K562 (cell line): ENCODE measurements around the gene GET4. TPM values are rescaled to one million over a fixed set of nuclear protein-coding genes. Genes with fewer than 3 reads are reported as not detected.

Experiments
- ATAC-seq: fragments of 200-7000 bp; cut with Tn5 transposase; 3 replicates; pipeline ENCODE4 v1.9.1; 2020; ENCODE audit warnings: moderate library complexity
- BruUV-seq: library from RNA; stranded (reverse); fragments of 400-500 nt; replicated peaks from 2 replicates; lab custom pipeline; 2021; lab: Mats Ljungman, UMichigan
- CTCF ChIA-PET: fragments of 300-600 bp; formaldehyde crosslinking; extraction: SDS; loops from one replicate; lab custom pipeline; 2021; ENCODE audit warnings: low intra/inter-chr PET ratio; lab: Yijun Ruan, JAX
- POLR2A ChIA-PET: fragments of 300-600, 350-650 bp; sonication (Branson Sonifier 250); formaldehyde crosslinking; extraction: SDS; loops from one replicate; lab custom pipeline; 2021; ENCODE audit warnings: antibody characterized with exemption, inconsistent platforms; lab: Yijun Ruan, JAX
- DNase-seq, 4 experiments: peaks; one replicate each; pipeline versions ENCODE4 v3.0.0 to v3.0.0-alpha.2; 2011 to 2018; ENCODE audit warnings: low spot score in 3 of 4, mixed read lengths in 3 of 4; ENCODE audit errors: extremely low read depth in 1 of 4
- FAIRE-seq: peaks from 2 replicates; lab custom pipeline; 2011; peaks lifted over from hg19 to GRCh38; lab: Jason Lieb, UNC
- H2AFZ ChIP-seq: 2 replicates; pipeline ENCODE4 v1.6.0; 2011; ENCODE audit warnings: low read depth, low read length, control low read depth, inconsistent platforms
- H3K27ac ChIP-seq: fragments of 200-600 bp; 3 replicates; pipeline ENCODE4 v1.8.0; 2011; ENCODE audit warnings: low read depth, mild to moderate bottlenecking, control low read depth, inconsistent platforms, low read length, moderate library complexity, mixed read lengths; ENCODE audit errors: extremely low read depth
- H3K27me3 ChIP-seq, 2 experiments: fragments of 300-600 bp in 1 of 2; 2 replicates in 1 of 2; 3 replicates in 1 of 2; pipeline versions ENCODE4 v1.6.0 to v1.8.0; 2011; ENCODE audit warnings: inconsistent platforms in 2 of 2, low read length in 2 of 2, mild to moderate bottlenecking in 1 of 2, mixed read lengths in 1 of 2, moderate library complexity in 1 of 2; ENCODE audit not compliant: control insufficient read depth in 2 of 2, insufficient read depth in 2 of 2
- H3K36me3 ChIP-seq: fragments of 300-600 bp; 3 replicates; pipeline ENCODE4 v1.8.0; 2011; ENCODE audit warnings: mild to moderate bottlenecking, low read length, inconsistent platforms; ENCODE audit not compliant: control insufficient read depth, insufficient read depth
- H3K4me1 ChIP-seq, 2 experiments: fragments of 200-600 bp in 1 of 2; replicated peaks in 1 of 2; 2 replicates in 1 of 2; 3 replicates in 1 of 2; pipeline versions ENCODE4 v1.5.1 to v1.8.0; 2011; ENCODE audit warnings: inconsistent platforms in 2 of 2, low read length in 2 of 2, mild to moderate bottlenecking in 1 of 2, mixed read lengths in 1 of 2, moderate library complexity in 1 of 2; ENCODE audit not compliant: control insufficient read depth in 2 of 2, insufficient read depth in 2 of 2
- H3K4me2 ChIP-seq: 2 replicates; pipeline ENCODE4 v1.6.1; 2011; ENCODE audit warnings: low read length, control low read depth, inconsistent platforms, mixed read lengths; ENCODE audit not compliant: insufficient read depth
- H3K4me3 ChIP-seq: fragments of 200-600 bp; sonication (generic), shearing (Covaris generic); 2 replicates; pipeline ENCODE4 v1.5.1; 2016; ENCODE audit warnings: control low read depth, inconsistent platforms
- H3K79me2 ChIP-seq: fragments of 200-600 bp; 3 replicates; pipeline ENCODE4 v1.8.0; 2011; ENCODE audit warnings: low read length, inconsistent platforms; ENCODE audit not compliant: control insufficient read depth, insufficient read depth
- H3K9ac ChIP-seq, 2 experiments: 2 replicates each; pipeline versions ENCODE4 v1.6.0 to v1.6.1; 2011; ENCODE audit warnings: low read depth in 2 of 2, low read length in 2 of 2, control low read depth in 1 of 2, inconsistent platforms in 1 of 2, mild to moderate bottlenecking in 1 of 2, mixed read lengths in 1 of 2; ENCODE audit not compliant: insufficient read depth in 1 of 2
- H3K9me1 ChIP-seq: one replicate; pipeline ENCODE4 v1.6.0; 2011; ENCODE audit warnings: inconsistent platforms, mild to moderate bottlenecking, low read length, moderate library complexity; ENCODE audit not compliant: control insufficient read depth, insufficient read depth
- H3K9me3 ChIP-seq: replicated peaks from 2 replicates; pipeline ENCODE4 v1.5.1; 2011; ENCODE audit warnings: low read depth, low read length, inconsistent platforms; ENCODE audit not compliant: control insufficient read depth, insufficient read depth
- H4K20me1 ChIP-seq: replicated peaks from 2 replicates; pipeline ENCODE4 v1.6.1; 2011; ENCODE audit warnings: low read length, inconsistent platforms, mixed read lengths; ENCODE audit not compliant: control insufficient read depth, insufficient read depth
- ARID3B ChIP-seq: fragments of 250-450 bp; sonication (Bioruptor Pico); IDR thresholded peaks from 2 replicates; pipeline ENCODE4 v1.4.0; 2020; ENCODE audit warnings: borderline replicate concordance
- E4F1 ChIP-seq: fragments of 250-450 bp; sonication (Bioruptor Pico); IDR thresholded peaks from 2 replicates; pipeline ENCODE4 v1.5.0; 2021; ENCODE audit warnings: mild to moderate bottlenecking, borderline replicate concordance
- KLF6 ChIP-seq: fragments of 250-450 bp; sonication (Bioruptor Pico); IDR thresholded peaks from 2 replicates; pipeline ENCODE4 v1.4.0; 2020; ENCODE audit warnings: mild to moderate bottlenecking, moderate library complexity, borderline replicate concordance
- MBD1 ChIP-seq: fragments of 250-450 bp; sonication (Bioruptor Pico); IDR thresholded peaks from 2 replicates; pipeline ENCODE4 v1.8.0; 2022; ENCODE audit warnings: inconsistent platforms
- MYBL2 ChIP-seq, 2 experiments: fragments of 450-650 bp in 1 of 2; sonication (generic) in 1 of 2; formaldehyde crosslinking in 1 of 2; IDR thresholded peaks; 2 replicates each; pipeline versions ENCODE4 v1.6.1 to v1.8.1; 2017 to 2022; ENCODE audit warnings: borderline replicate concordance in 1 of 2, inconsistent platforms in 1 of 2, low read depth in 1 of 2, mild to moderate bottlenecking in 1 of 2, missing genetic modification reagents in 1 of 2, moderate library complexity in 1 of 2
- NR3C1 ChIP-seq: sonication (generic); formaldehyde crosslinking; IDR thresholded peaks from 2 replicates; pipeline ENCODE4 v1.8.1; 2022; ENCODE audit warnings: missing genetic modification reagents
- PKNOX1 ChIP-seq: fragments of 450-650 bp; IDR thresholded peaks from 2 replicates; pipeline ENCODE4 v1.6.1; 2016
- PPARD ChIP-seq: fragments of 250-450 bp; sonication (Bioruptor Pico); IDR thresholded peaks from 2 replicates; pipeline ENCODE4 v1.8.0; 2022; ENCODE audit warnings: inconsistent platforms, mild to moderate bottlenecking, moderate library complexity
- ZNF449 ChIP-seq: fragments of 250-450 bp; sonication (Bioruptor Pico); IDR thresholded peaks from 2 replicates; pipeline ENCODE4 v1.8.0; 2022; ENCODE audit warnings: moderate library complexity, mild to moderate bottlenecking, inconsistent platforms
- WGBS: fragments of 100-300 bp; shearing (Covaris generic); methylation state at CpG from one replicate; pipeline ENCODE4 v1.1.6; 2016; ENCODE audit warnings: low coverage, mixed read lengths; ENCODE audit not compliant: insufficient coverage; ENCODE audit errors: missing lambda C conversion rate; 5-methylcytosine and 5-hydroxymethylcytosine counted together
- in situ Hi-C: fragments of 300-500 bp; cut with MboI; formaldehyde crosslinking; loops from 4 replicates; pipeline ENCODE4 v1.15.0; 2018; ENCODE audit warnings: inconsistent platforms, mixed read lengths
- intact Hi-C: fragments of 100-400 bp; cut with micrococcal nuclease; formaldehyde crosslinking; loops from 2 replicates; pipeline ENCODE4 v1.14.2; 2022
- polyA plus RNA-seq, 8 experiments: library from polyadenylated mRNA; depleted of rRNA in 4 of 8; stranded (reverse) in 5 of 8; unstranded in 3 of 8; fragments of >200 nt; fragmentation: Nextera tagmentation in 2 of 8; fragmentation: Illumina TruSeq in 1 of 8; extraction: Ambion mirVana in 2 of 8; extraction: Trizol in 1 of 8; gene quantifications; 2 replicates each; pipeline versions ENCODE4 v1.2.1 to v1.2.3, GENCODE V29; 2011 to 2014; ENCODE audit warnings: inconsistent platforms in 1 of 8, missing spikeins in 1 of 8
- total RNA-seq, 7 experiments: library from RNA; depleted of rRNA in 6 of 7; stranded (reverse); fragments of >200 nt in 6 of 7; fragmentation: Illumina TruSeq in 2 of 7; extraction: Trizol in 2 of 7; gene quantifications; 2 replicates each; pipeline versions ENCODE4 v1.2.1 to v1.2.3, GENCODE V29; 2011 to 2021; ENCODE audit warnings: low replicate concordance in 1 of 7

Gene GET4
- total and polyA plus RNA-seq, 9 of the 15 experiments (the other 6 are each of a cell fraction or from before 2014, with no cell fraction given) = 0.99 to 122 (median 40.4) TPM

- Histone ChIP-seq H3K9ac (no peak overlapping the region), H3K4me1 (peaks cover 18 to 56% of the 10 kb centered on the region in 2 experiments), H3K9me1 (no peaks in the 10 kb centered on the region), H3K9me3 (no peaks in the 10 kb centered on the region; the same call in 1 of the 2 replicates), H3K27me3 (no peaks in the 10 kb centered on the region; a peak in 1 of 5 replicates), H2AFZ (no peak overlapping the region), H3K4me3 (no peak overlapping the region), H3K4me2 (no peak overlapping the region), H3K79me2 (peaks cover 87% of the 10 kb centered on the region), H3K27ac (no peak overlapping the region), H3K36me3 (peaks cover 56% of the 10 kb centered on the region; the same call in 2 of the 3 replicates), H4K20me1 (peaks cover 46% of the 10 kb centered on the region)
- intact Hi-C loops = no loop called here
- FAIRE-seq = no peak
- ChIA-PET CTCF (no interaction called here), POLR2A (no interaction called here)
- ATAC-seq = no peak
- in situ Hi-C loops = no loop called here
- no peak for DNase-seq
- WGBS = 91% methylated on average over 14 of the region's 14 CpGs
- BruUV-seq = TSS peak; percentile 35
- TF ChIP-seq KLF6 = no peak
- no peak for TF ChIP-seq PPARD (CRISPR knock-in tag)
- no peak for TF ChIP-seq MYBL2 (IDR thresholded peaks at IDR 0.05; ENCODE audit: low read depth)
- no peak for TF ChIP-seq MYBL2 (CRISPR knock-in tag; IDR thresholded peaks at IDR 0.05; ENCODE audit: borderline replicate concordance)
- TF ChIP-seq ZNF449 (CRISPR knock-in tag) = no peak
- TF ChIP-seq NR3C1 = no peak
- TF ChIP-seq PKNOX1 = no peak
- no peak for TF ChIP-seq ARID3B (CRISPR knock-in tag)
- no peak for TF ChIP-seq E4F1 (CRISPR knock-in tag)
- no peak for TF ChIP-seq MBD1 (CRISPR knock-in tag)
Observed at GRCh38 chr7:879706-880105, 3.4 kb downstream of the GET4 start.
